Mesothelial cell of epicardium (in vitro differentiated cells): ENCODE data around the gene KRT34. TPM values are rescaled to one million over a fixed set of nuclear protein-coding genes. Genes with fewer than 3 reads are reported as not detected.

Experiments
- total RNA-seq: library from RNA; stranded (reverse); gene quantifications from 3 replicates; pipeline ENCODE4 v1.2.1, GENCODE V29; 2021

The KRT34 gene
- total RNA-seq, 1 donor from 2014 or later = not detected

Other genes starting within 250 kb of the KRT34 start
- not detected in 3 replicates for gene KRTAP4-6, start 241.8 kb downstream of the KRT34 start, total RNA-seq
- gene KRTAP4-5, start 232.5 kb downstream of the KRT34 start, total RNA-seq = not detected in 3 replicates
- gene KRTAP4-4, start 221.6 kb downstream of the KRT34 start, total RNA-seq = not detected in 3 replicates
- not detected in 3 replicates for gene KRTAP4-3, start 214.1 kb downstream of the KRT34 start, total RNA-seq
- not detected in 3 replicates for gene KRTAP4-2, start 204.1 kb downstream of the KRT34 start, total RNA-seq
- not detected in 3 replicates for gene KRTAP4-1, start 197.4 kb downstream of the KRT34 start, total RNA-seq
- gene KRTAP9-1, start 192.4 kb downstream of the KRT34 start, total RNA-seq = not detected in 3 replicates
- gene KRTAP9-2, start 155.7 kb downstream of the KRT34 start, total RNA-seq = not detected in 3 replicates
- not detected in 3 replicates for gene KRTAP9-3, start 149.9 kb downstream of the KRT34 start, total RNA-seq
- gene KRTAP9-8, start 144.3 kb downstream of the KRT34 start, total RNA-seq = not detected in 3 replicates
- gene KRTAP9-4, start 132.6 kb downstream of the KRT34 start, total RNA-seq = not detected in 3 replicates
- not detected in 3 replicates for gene KRTAP9-9, start 126.9 kb downstream of the KRT34 start, total RNA-seq
- gene KRTAP9-6, start 116.9 kb downstream of the KRT34 start, total RNA-seq = not detected in 3 replicates
- not detected in 3 replicates for gene KRTAP9-7, start 106.6 kb downstream of the KRT34 start, total RNA-seq
- not detected in 3 replicates for gene KRTAP29-1, start 79.5 kb downstream of the KRT34 start, total RNA-seq
- not detected in 3 replicates for gene KRTAP16-1, start 73.0 kb downstream of the KRT34 start, total RNA-seq
- not detected in 3 replicates for gene KRTAP17-1, start 66.6 kb downstream of the KRT34 start, total RNA-seq
- not detected in 3 replicates for gene KRT33A, start 31.5 kb downstream of the KRT34 start, total RNA-seq
- not detected in 3 replicates for gene KRT33B, start 12.5 kb downstream of the KRT34 start, total RNA-seq
- not detected in 3 replicates for gene KRT31, start 15.3 kb upstream of the KRT34 start, total RNA-seq
- not detected in 3 replicates for gene KRT37, start 42.3 kb upstream of the KRT34 start, total RNA-seq
- not detected in 3 replicates for gene KRT38, start 58.7 kb upstream of the KRT34 start, total RNA-seq
- not detected in 3 replicates for gene KRT32, start 85.1 kb upstream of the KRT34 start, total RNA-seq
- gene KRT35, start 98.8 kb upstream of the KRT34 start, total RNA-seq = not detected in 3 replicates
- gene KRT36, start 107.6 kb upstream of the KRT34 start, total RNA-seq = not detected in 3 replicates
- 5.3 to 7.0 TPM (median 6.3 TPM) in 3 replicates for gene KRT13, start 123.3 kb upstream of the KRT34 start, total RNA-seq
- 8.5 to 10.2 TPM (median 8.7 TPM) in 3 replicates for gene KRT15, start 136.6 kb upstream of the KRT34 start, total RNA-seq
- 366 to 377 TPM (median 368 TPM) in 3 replicates for gene KRT19, start 146.0 kb upstream of the KRT34 start, total RNA-seq
- not detected in 3 replicates for gene KRT9, start 189.8 kb upstream of the KRT34 start, total RNA-seq
- 0.45 TPM in 1 of 3 replicates, not detected in the others for gene KRT14, start 204.6 kb upstream of the KRT34 start, total RNA-seq
- 0.40 to 0.79 TPM (median 0.40 TPM) in 3 replicates for gene KRT16, start 230.5 kb upstream of the KRT34 start, total RNA-seq
- 221 to 238 TPM (median 232 TPM) in 3 replicates for gene KRT17, start 242.3 kb upstream of the KRT34 start, total RNA-seq